Fibroblast of skin of right biceps (primary cell): Measurements from ENCODE around the gene KLB.

Experiments used
- DNase-seq: peaks from one replicate; pipeline ENCODE4 v3.0.0-alpha.2; 2013

The KLB gene

GRCh38 chr4:39466747-39467146 lies 60.0 kb downstream of the KLB start:
- no peak for DNase-seq

DNA sequence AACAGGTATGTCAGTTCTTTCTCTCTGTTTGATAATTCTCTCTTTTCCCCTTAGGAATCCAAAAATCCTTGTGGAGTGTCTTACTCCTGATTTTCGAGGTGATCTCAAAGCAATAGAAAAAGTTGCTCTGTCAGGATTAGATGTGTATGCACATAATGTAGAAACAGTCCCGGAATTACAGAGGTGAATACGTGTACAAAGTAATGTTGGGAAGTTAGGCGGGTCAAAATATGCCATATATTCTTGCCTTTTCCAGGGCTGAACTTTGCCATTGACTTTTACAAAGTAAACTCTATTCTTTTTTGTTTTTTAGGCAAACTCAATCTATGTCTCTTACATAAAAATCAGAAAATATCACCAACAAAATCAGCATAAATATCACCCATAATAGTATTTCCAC lies 60.7 kb downstream of the KLB start:
- DNase-seq: no peak

GRCh38 chr4:39469429-39470077 lies 62.8 kb downstream of the KLB start:
- DNase-seq: peak; percentile 86

DNA sequence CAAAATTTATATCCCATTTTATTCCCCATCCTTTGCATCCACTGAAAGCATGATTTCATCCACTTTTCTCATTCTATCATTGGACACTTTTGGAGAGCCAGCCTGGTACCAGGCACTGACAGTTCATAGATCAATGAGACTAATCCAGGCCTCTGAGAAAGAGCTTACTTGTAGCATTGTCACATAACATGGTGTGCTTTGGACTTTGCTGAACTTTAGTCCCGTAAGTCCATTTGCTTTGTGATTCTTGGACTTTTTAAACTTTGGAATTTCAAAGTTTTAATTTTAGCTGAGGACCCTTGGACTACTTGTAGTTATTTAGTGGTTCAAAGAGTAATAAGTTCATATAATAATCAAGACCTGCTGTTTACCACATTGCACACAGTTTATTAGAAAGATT lies 63.7 kb downstream of the KLB start:
- DNase-seq: no peak

DNA sequence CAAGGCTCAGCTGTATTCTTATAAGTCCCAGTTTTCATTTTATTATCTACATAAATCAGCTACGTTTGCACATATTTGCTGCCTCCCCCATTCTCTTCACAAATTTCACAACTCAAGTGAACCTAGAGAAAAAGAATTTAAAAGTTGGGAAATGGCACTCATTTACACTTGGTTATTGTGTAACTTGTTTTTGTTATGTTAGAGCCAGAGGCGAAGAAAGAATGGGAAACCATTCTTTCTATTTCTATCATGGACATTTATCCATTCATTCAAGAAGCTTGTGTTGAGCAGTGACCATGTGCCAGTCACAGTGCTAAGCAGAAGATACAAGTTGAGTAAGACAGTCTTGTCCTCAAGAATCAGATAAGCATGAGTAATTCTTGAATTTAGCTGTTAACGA lies 65.7 kb downstream of the KLB start:
- DNase-seq: no peak

GRCh38 chr4:39476187-39476895 lies 69.6 kb downstream of the KLB start:
- DNase-seq: no peak

DNA sequence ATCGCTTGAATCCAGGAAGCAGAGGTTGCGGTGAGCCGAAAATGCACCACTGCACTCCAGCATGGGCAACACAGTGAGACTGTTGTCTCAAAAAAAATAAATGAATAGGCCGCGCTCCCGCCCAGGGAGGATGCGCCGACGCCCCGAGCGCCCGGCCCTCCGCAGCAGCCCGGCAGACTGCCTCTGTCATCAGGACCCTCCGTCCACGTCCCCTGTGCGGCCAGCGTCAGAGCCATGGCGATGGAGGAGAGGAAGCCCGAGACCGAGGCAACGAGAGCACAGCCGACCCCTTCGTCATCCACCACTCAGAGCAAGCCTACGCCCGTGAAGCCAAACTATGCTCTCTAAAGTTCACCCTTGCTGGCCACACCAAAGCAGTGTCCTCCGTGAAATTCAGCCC lies 73.5 kb downstream of the KLB start:
- DNase-seq: no peak

DNA sequence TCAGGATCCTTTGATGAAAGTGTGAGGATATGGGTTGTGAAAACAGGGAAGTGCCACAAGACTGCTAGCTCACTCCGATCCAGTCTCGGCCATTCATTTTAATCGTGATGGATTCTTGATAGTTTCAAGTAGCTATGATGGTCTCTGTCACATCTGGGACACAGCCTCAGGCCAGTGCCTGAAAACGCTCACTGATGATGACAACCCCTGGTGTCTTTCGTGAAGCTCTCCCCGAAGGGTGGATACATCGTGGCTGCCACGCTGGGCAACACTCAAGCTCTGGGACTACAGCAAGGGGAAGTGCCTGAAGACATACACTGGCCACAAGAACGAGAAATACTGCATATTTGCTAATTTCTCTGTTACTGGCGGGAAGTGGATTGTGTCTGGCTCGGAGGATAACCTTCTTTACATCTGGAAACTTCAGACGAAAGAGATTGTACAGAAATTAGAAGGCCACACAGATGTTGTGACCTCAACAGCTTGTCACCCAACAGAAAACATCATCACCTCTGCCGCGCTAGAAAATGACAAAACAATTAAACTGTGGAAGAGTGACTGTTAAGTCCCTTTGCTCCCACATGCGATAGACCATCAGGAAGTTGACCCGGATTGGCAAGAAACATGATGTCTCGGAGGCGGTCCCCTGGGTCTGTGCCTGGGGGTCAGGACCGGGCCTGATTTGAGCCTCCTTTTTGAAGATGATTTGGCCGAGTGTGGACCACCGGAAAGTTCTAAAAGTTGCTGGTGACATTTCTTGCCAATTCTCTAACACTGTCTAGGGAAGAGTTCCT lies 74.4 kb downstream of the KLB start:
- no peak for DNase-seq

DNA sequence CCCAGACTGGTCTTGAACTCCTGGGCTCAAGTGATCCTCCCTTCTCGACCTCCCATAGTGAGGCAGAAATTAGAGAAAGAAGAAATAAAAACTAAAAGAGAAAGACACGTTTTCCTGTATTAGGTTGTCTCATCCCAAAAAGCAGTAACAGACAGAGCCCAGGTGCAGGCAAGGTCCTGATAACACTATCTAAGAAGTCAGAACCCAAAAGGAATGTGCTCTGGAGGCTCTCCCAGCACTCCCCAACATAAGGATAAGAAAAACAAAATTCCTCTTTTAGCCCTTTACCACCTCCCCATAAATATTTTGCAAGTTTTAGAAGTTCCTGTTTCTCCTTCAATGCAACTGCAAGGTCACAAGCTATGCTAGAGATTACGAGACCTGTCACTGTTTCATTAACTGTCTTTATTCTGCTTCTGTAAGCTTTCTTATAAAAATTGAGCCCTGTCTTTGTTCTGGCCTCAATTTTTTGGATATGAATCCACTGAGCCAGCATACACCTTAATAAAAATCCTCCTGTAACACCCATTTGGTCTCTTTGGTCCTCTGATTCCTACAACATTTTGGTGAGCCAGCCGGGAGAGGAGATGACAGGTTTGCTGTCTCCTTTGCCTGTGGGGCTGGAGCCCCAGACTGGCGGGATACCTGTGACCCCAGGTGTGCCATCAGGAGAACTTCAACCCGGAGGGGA lies 78.0 kb downstream of the KLB start:
- DNase-seq: no peak

- no peak for DNase-seq
Measured at GRCh38 chr4:39486221-39486804, 79.6 kb downstream of the KLB start.

DNA sequence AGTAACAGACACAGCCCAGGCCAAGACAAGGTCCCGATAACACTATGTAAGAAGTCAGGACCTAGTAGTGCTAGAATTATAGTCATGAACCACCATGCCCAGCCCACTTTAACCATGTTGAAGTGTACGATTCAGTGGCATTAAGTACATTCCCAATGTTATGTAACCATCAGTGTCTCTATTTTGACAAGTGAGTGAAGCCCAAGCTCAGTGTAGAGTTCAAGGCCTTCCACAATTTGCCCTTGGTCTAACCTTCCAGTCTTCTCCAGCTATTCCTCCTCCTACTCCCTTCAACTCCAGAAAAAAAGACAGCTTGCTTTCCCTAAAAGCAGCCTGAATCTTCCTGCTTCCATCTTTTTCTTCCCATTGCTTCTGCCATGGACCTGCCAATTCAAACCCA lies 83.6 kb downstream of the KLB start:
- DNase-seq: no peak

GRCh38 chr4:39494354-39494753 lies 87.6 kb downstream of the KLB start:
- no peak for DNase-seq

DNA sequence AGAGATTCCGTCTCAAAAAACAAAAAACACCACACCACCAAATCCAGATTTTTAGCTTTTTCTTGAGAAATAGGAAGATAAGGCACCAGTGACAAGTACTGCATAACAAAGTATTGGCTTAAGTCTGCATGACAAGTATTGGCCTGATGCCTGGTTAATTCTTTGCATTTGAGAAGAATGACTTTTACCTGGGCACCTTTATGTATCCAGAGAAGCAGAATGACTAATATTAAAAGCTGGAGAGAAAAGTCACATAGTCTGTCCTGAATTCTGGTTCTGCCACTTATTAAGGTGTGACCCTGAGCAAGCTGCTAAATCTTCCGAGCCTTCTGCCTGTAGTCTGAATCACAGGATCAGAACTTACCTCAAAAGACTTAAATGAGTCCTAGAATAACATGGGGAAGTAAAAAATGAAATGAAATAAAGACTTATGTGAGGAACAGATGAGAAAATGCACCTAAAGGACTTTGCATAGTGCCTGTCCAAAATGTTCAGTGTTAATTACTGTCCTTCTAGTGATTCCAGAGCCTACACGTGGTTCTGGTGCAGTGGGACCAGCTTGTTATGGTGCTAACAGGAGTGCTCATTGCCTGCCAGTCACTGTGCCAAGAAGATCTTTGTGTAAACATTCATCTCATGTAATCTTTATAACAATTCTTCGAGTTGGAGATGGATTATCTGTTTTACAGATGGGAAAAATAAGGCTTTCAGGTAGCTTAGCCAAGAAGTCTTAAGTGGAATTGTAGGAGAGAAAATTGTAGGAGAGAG lies 88.9 kb downstream of the KLB start:
- no peak for DNase-seq

GRCh38 chr4:39497909-39498726 lies 91.4 kb downstream of the KLB start:
- no peak for DNase-seq

DNA sequence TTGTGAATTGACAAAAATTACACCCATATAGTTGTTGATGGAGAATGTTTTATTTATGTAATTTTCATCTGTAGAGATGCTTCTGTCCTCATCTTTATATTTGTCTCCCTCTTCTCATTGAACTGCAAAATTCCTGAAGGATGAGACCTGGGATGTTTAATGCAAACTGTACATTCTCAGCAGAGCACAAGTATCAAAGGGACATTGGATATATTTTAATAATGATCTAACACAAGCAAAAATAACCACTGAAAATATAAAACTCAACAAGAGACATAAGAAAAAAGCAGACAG lies 91.9 kb downstream of the KLB start:
- DNase-seq: no peak
